PC-3 (cell line): ENCODE results near the gene GNAI1. TPM values are rescaled to one million over a fixed set of nuclear protein-coding genes. Genes with fewer than 3 reads are reported as not detected.

Source experiments
- ATAC-seq: fragments of 200-7000 bp; cut with Tn5 transposase; 2 replicates; pipeline ENCODE4 v1.9.1; 2020; ENCODE audit warnings: mild to moderate bottlenecking, moderate library complexity
- BruUV-seq: library from RNA; stranded (reverse); fragments of 400-500 nt; replicated peaks from 2 replicates; lab custom pipeline; 2021; lab: Mats Ljungman, UMichigan
- CTCF ChIA-PET: fragments of 300-600 bp; sonication (Branson Sonifier 250); formaldehyde crosslinking; loops from one replicate; lab custom pipeline; 2022; ENCODE audit warnings: antibody characterized with exemption; lab: Charles Lee
- POLR2A ChIA-PET: fragments of 300-600 bp; sonication (Branson Sonifier 250); formaldehyde crosslinking; loops from one replicate; lab custom pipeline; 2022; ENCODE audit warnings: antibody characterized with exemption; ENCODE audit not compliant: unreplicated experiment; lab: Charles Lee
- DNase-seq: peaks from one replicate; pipeline ENCODE4 v3.0.0-alpha.2; 2015
- H2AFZ ChIP-seq: fragments of 300-600 bp; sonication (generic); 2 replicates; pipeline ENCODE4 v1.6.0; 2016; ENCODE audit warnings: antibody characterized with exemption, low read length
- H3F3A ChIP-seq: fragments of 300-600 bp; sonication (generic); one replicate; pipeline ENCODE4 v1.6.0; 2017; ENCODE audit warnings: antibody characterized with exemption, low read length, control low read depth, mild to moderate bottlenecking; ENCODE audit not compliant: unreplicated experiment
- H3K27ac ChIP-seq: fragments of 300-600 bp; sonication (generic); 2 replicates; pipeline ENCODE4 v1.5.1; 2016; ENCODE audit warnings: mild to moderate bottlenecking, low read length
- H3K27me3 ChIP-seq: fragments of 300-600 bp; sonication (generic); 2 replicates; pipeline ENCODE4 v1.6.1; 2016; ENCODE audit warnings: low read length, mixed read lengths
- H3K36me3 ChIP-seq: fragments of 300-600 bp; sonication (generic); 2 replicates; pipeline ENCODE4 v1.6.1; 2016; ENCODE audit warnings: low read depth, mixed run types, low read length, mixed read lengths
- H3K4me1 ChIP-seq: fragments of 300-600 bp; sonication (generic); 2 replicates; pipeline ENCODE4 v1.5.1; 2016; ENCODE audit warnings: low read length; ENCODE audit not compliant: insufficient read depth
- H3K4me2 ChIP-seq: fragments of 300-600 bp; sonication (generic); 2 replicates; pipeline ENCODE4 v1.6.0; 2016; ENCODE audit warnings: low read length
- H3K4me3 ChIP-seq: fragments of 300-600 bp; sonication (generic); 2 replicates; pipeline ENCODE4 v1.5.1; 2016; ENCODE audit warnings: mild to moderate bottlenecking, low read length, mixed read lengths
- H3K79me2 ChIP-seq: fragments of 300-600 bp; sonication (generic); 2 replicates; pipeline ENCODE4 v1.6.1; 2017; ENCODE audit warnings: low read length, mixed read lengths
- H3K9ac ChIP-seq: fragments of 300-600 bp; sonication (generic); 2 replicates; pipeline ENCODE4 v1.6.0; 2016; ENCODE audit warnings: mild to moderate bottlenecking, low read length
- H3K9me2 ChIP-seq: fragments of 300-600 bp; sonication (generic); replicated peaks from 2 replicates; pipeline ENCODE4 v1.6.1; 2016; ENCODE audit warnings: mixed run types, low read length, mixed read lengths
- H3K9me3 ChIP-seq: fragments of 300-600 bp; sonication (generic); 2 replicates; pipeline ENCODE4 v1.6.1; 2016; ENCODE audit warnings: low read length, mixed read lengths
- H4K20me1 ChIP-seq: fragments of 300-600 bp; sonication (generic); 2 replicates; pipeline ENCODE4 v1.6.1; 2016; ENCODE audit warnings: low read length, mixed read lengths
- EZH2 ChIP-seq: fragments of 300-600 bp; sonication (generic); IDR thresholded peaks from one replicate; pipeline ENCODE4 v1.6.1; 2017; ENCODE audit warnings: antibody characterized with exemption, mild to moderate bottlenecking, low read length; ENCODE audit not compliant: unreplicated experiment
- EZH2phosphoT487 ChIP-seq: fragments of 300-600 bp; sonication (generic); IDR thresholded peaks from 2 replicates; pipeline ENCODE4 v1.6.1; 2018; ENCODE audit warnings: mild to moderate bottlenecking, antibody characterized with exemption, low read length, borderline replicate concordance
- intact Hi-C: fragments of 100-400 bp; cut with micrococcal nuclease; formaldehyde crosslinking; loops from 2 replicates; pipeline ENCODE4 v1.9.0; 2023
- total RNA-seq: library from RNA; depleted of rRNA; stranded (reverse); fragments of >200 nt; gene quantifications from 2 replicates; pipeline ENCODE4 v1.2.3, GENCODE V29; 2014
- TF ChIP-seq, protein P1 (sequence below): fragments of 300-600 bp; sonication (generic); conservative IDR thresholded peaks from 2 replicates; pipeline ENCODE4 v1.5.1; 2017; ENCODE audit warnings: antibody characterized with exemption, low read depth, mild to moderate bottlenecking, low read length

GNAI1 gene
- total RNA-seq, 1 experiment from 2014 or later, result 16.9 TPM

DNA sequence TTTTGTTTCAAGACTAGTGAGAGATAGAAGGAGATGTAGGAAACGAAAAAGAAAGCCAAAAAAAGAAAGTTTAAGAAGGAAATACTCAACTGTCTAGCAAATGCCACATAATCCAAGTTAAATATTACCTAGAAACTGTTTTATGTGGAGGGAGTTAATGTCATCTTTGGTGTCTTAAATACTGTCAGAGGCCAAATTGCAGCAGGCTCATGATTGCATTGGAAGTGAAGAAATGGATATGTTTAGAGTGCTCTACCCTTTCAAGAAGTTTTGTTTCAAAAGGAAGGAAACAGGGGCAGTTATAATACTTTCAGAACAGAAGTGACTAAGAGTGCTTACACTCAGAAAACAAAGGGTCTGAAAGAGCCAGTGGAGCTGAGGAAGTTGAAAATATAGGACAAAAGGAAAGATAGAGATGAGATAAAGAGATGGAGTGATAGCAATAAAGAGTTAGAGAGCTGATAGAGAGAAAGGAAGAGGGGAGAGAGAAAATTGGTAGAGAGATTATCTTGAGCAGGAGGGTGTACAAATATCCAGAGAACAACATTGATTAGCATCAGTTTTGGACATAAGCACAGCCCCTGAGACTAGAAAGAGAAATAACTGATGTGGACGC lies 28.0 kb upstream of the GNAI1 start:
- H3K79me2 ChIP-seq, result no peaks in the 10 kb centered on the region
- H3K36me3 ChIP-seq, result no peaks in the 10 kb centered on the region
- H4K20me1 ChIP-seq, result no peaks in the 10 kb centered on the region
- H3F3A ChIP-seq, result no peaks in the 10 kb centered on the region
- POLR2A ChIA-PET, result no interaction called here
- TF ChIP-seq EZH2 (no peak), EZH2phosphoT487 (no peak)
- TF ChIP-seq, protein P1, sequence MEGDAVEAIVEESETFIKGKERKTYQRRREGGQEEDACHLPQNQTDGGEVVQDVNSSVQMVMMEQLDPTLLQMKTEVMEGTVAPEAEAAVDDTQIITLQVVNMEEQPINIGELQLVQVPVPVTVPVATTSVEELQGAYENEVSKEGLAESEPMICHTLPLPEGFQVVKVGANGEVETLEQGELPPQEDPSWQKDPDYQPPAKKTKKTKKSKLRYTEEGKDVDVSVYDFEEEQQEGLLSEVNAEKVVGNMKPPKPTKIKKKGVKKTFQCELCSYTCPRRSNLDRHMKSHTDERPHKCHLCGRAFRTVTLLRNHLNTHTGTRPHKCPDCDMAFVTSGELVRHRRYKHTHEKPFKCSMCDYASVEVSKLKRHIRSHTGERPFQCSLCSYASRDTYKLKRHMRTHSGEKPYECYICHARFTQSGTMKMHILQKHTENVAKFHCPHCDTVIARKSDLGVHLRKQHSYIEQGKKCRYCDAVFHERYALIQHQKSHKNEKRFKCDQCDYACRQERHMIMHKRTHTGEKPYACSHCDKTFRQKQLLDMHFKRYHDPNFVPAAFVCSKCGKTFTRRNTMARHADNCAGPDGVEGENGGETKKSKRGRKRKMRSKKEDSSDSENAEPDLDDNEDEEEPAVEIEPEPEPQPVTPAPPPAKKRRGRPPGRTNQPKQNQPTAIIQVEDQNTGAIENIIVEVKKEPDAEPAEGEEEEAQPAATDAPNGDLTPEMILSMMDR, result no peak
- no peak for ATAC-seq
- H2AFZ ChIP-seq, result no peak overlapping the region
- H3K4me2 ChIP-seq, result no peak overlapping the region
- H3K9ac ChIP-seq, result no peak overlapping the region
- no peak for DNase-seq
- H3K27ac ChIP-seq, result no peak overlapping the region
- no peak overlapping the region for H3K4me3 ChIP-seq
- H3K9me2 ChIP-seq, result no peaks in the 10 kb centered on the region
- H3K27me3 ChIP-seq, result no peaks in the 10 kb centered on the region
- CTCF ChIA-PET, result no interaction called here
- intact Hi-C loops, result no loop called here
- H3K4me1 ChIP-seq, result no peaks in the 10 kb centered on the region
- no TSS peak for BruUV-seq
- no peaks in the 10 kb centered on the region for H3K9me3 ChIP-seq

DNA sequence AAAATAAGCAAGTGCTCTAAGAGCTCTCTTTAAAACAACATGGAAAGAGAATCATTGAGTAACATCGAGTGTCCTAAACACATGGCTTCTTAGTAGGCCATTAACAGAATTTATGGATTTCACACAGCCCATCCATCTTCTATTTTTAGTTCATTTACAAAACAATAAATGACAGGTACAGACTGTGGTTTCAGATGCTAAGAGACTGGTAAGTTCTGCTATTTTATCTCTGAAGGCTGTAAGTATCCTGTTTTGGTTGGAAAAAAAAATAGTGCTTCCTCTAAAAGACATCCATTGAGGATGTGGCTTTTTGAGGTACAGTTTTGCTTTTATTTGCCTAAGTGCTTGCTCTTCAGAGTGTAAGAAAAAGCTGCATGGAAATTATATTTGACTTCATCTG lies 27.4 kb upstream of the GNAI1 start:
- Histone ChIP-seq H3K36me3 (no peaks in the 10 kb centered on the region), H3K9me3 (no peaks in the 10 kb centered on the region), H3K27me3 (no peaks in the 10 kb centered on the region), H3K27ac (no peak overlapping the region), H2AFZ (no peak overlapping the region), H3F3A (no peaks in the 10 kb centered on the region), H3K4me2 (no peak overlapping the region), H3K4me3 (no peak overlapping the region), H3K9me2 (no peaks in the 10 kb centered on the region), H3K9ac (no peak overlapping the region), H4K20me1 (no peaks in the 10 kb centered on the region), H3K79me2 (no peaks in the 10 kb centered on the region), H3K4me1 (no peaks in the 10 kb centered on the region)
- BruUV-seq, result no TSS peak
- DNase-seq, result no peak
- TF ChIP-seq, protein P1, result no peak
- TF ChIP-seq EZH2 (no peak), EZH2phosphoT487 (no peak)
- CTCF ChIA-PET, result no interaction called here
- POLR2A ChIA-PET, result no interaction called here
- no peak for ATAC-seq
- intact Hi-C loops, result no loop called here

DNA sequence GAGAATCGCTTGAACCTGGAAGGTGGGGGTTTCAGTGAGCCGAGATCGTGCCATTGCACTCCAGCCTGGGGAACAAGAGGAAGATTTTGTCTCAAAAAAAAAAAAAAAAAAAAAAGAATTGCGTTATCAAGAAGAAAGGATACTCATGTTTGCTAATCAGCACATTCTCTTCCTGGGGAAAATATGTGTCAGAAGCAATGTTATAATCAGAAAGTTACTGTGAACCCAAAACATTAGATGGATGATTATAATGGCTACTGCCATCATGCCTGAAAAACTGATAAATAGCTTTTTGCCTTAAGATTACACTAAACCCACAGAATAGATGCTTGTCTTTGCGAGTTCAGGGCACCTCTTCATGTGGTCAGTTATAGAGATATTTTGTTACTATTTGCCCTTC lies 24.3 kb upstream of the GNAI1 start:
- intact Hi-C loops, result no loop called here
- no peak overlapping the region for H3K4me3 ChIP-seq
- H3K79me2 ChIP-seq, result no peaks in the 10 kb centered on the region
- ATAC-seq, result no peak
- ChIA-PET CTCF (no interaction called here), POLR2A (no interaction called here)
- H3K27me3 ChIP-seq, result no peaks in the 10 kb centered on the region
- H3K9me3 ChIP-seq, result no peaks in the 10 kb centered on the region
- H3K9me2 ChIP-seq, result no peaks in the 10 kb centered on the region
- DNase-seq, result no peak
- H3F3A ChIP-seq, result no peaks in the 10 kb centered on the region
- H3K4me2 ChIP-seq, result no peak overlapping the region
- H2AFZ ChIP-seq, result no peak overlapping the region
- no peaks in the 10 kb centered on the region for H3K4me1 ChIP-seq
- TF ChIP-seq, protein P1, result no peak
- TF ChIP-seq EZH2 (no peak), EZH2phosphoT487 (no peak)
- no peaks in the 10 kb centered on the region for H4K20me1 ChIP-seq
- H3K9ac ChIP-seq, result no peak overlapping the region
- no TSS peak for BruUV-seq
- no peaks in the 10 kb centered on the region for H3K36me3 ChIP-seq
- H3K27ac ChIP-seq, result no peak overlapping the region
